HG03159 (cell line): ENCODE measurements around the gene FOXP1.
"Not testable (repeated sequence)": the region's sequence is repeated elsewhere in the genome, so short reads cannot be mapped to it uniquely, and the experiment has no call there.

Source experiments
- ATAC-seq: cut with Tn5 transposase; IDR thresholded peaks from one replicate; pipeline ENCODE4 v1.9.1; 2021; ENCODE audit warnings: mild to moderate bottlenecking, moderate library complexity; ENCODE audit not compliant: unreplicated experiment

Gene FOXP1

DNA sequence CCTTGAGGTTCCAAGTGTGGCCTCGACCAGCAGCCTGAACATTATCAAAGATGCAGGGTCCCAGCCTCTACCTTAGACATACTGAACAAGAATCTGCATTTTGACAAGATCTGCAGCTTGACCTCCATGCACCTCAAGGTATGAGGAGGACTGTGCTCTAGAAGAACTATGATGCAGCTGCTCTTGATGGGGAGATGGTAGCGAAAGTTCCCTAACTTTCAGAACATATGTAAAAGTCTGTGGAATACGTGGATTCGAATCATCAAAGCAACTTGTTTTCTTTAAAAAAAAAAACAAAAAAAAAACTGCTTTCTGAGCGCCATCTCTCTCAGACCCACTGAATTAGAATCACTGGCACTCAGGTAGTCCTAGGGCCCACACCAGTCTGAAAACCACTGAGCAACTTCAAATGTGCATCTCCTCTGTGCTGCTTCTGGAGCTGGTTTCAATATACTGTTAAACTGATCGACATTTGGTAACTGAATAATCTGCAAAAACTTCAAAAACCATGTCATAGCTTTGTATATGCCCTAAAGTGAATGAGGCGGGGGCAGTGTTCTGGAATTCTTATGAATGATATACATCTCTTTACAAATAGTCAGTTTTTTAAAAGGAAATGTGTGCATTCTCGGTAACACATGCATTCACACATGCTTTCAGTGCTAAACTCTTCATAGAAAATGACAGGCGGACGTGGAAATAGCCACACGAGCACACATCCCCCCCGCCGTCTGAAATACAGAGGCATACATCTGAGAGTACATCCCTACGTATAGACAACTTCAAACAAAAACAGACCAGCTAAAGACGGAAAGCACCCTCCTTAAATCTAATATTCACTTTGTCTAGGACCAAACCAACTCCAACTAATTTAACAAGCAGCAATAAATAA lies 128.8 kb downstream of the FOXP1 start:
- ATAC-seq = no peak

DNA sequence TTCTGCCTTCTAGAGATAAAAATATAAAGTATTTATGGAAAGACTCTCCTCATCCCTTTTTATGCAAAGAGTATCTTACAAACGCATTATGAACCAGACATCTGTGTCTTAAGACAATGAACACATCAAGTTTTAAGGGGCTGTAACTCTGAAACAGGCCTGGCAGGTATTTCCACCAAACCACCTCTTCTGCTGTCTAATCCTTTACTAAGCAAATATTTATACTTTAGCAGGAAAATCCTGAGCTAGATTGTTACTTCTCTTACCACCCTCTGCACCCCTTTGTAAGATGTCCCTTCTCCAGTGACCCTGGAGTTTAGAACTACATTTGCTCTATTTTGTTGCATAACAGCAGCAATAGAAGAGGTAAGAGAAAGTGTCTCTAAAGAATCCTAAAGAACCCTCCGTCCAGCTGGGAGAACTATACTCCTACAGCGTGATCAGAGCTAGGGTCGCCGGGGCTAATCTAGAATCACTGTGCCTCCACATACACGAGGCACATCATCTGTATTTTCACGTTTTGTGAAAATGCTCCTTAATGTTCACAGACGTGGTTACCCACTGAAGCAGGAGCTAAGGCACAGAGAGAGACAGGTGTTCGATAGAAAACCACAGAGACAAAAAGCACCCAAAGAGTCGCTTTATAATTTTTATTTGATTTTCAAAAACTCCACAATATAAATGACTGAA lies 129.6 kb downstream of the FOXP1 start:
- no peak for ATAC-seq

GRCh38 chr3:71453319-71453718 lies 130.2 kb downstream of the FOXP1 start:
- ATAC-seq = no peak

DNA sequence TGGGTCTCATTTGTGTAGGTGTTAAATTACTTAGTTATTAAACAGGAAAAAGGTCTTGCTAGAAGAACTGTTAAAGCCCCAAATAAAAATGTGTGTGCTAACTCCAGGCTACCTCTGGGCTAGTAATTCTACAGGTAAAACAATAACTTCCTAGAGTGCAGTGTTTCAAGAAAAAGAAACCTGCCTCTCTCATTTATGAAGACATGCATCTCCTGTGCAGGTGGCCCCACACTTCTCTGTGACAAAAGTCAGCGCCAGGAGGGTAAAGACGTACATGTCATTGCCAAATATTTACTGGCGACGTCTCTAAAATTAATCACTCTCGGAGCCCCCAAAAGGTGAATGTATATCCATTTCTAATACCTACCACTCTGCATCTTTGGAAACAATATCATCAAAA lies 131.7 kb downstream of the FOXP1 start:
- ATAC-seq = no peak

DNA sequence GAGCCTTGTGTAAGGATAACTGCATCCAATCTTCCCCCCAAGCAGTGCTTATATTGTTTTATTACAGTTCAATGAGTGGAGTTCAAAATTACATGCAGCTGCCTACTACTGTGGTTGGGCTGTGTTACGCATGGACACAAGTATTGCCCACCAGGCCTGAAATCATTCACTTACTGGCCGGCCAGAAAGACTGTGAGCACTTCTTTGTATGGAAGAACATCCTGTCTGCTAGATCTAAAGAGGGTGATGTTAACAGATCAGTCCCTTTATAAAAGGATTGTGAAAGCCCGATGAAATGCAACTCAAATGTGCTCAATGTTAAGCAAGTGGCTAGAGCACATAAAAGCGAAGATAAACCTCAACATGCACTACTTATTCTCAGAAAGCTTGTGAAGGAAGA lies 132.5 kb downstream of the FOXP1 start:
- ATAC-seq = no peak

- ATAC-seq = no peak
Observed at GRCh38 chr3:71450162-71450561, 133.4 kb downstream of the FOXP1 start.

- no peak for ATAC-seq
Observed at GRCh38 chr3:71447803-71448202, 135.7 kb downstream of the FOXP1 start.

- no peak for ATAC-seq
Observed at GRCh38 chr3:71447197-71447596, 136.3 kb downstream of the FOXP1 start.

- ATAC-seq = no peak
Observed at GRCh38 chr3:71446734-71447133, 136.8 kb downstream of the FOXP1 start.

GRCh38 chr3:71446260-71446659 lies 137.3 kb downstream of the FOXP1 start:
- ATAC-seq = no peak

DNA sequence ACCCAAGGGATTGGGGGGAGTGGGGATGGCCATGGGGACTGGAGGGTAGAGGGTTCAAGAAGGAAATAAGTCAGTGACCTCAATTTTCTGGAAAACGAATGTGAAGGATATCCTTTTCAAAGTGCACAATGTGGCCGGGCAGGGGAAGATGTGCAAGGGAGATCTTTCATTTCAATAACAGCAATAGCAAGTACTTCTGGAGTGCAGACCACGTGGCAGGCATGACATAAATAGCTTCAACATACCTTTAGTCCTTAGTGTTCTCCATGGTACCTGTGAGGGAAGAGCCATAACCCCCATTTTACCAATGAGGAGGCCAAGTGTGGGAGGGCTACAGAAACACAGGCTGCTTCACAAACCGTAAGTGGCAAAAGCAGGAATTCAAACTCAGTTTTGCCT lies 138.7 kb downstream of the FOXP1 start:
- no peak for ATAC-seq

GRCh38 chr3:71444028-71444860 lies 139.3 kb downstream of the FOXP1 start:
- ATAC-seq = peak; percentile 94

DNA sequence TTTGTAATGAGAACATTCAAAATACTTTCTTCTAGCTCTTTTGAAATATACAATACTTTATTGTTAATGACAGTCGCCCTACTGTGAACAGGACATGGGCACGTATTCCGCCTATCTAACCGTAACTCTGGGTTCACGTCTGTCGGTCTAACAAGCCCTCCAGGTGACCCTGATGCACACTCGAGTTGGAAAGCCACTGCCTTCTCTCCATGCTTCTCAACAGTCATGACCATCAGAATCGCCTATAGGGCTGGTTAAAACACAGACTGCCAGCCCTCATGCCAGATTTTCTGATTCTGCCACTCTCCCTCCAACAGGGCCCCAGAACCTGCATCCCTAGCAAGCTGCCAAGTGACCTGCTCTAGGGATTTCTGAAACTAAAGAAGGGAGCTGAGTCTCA lies 140.2 kb downstream of the FOXP1 start:
- ATAC-seq = no peak

GRCh38 chr3:71442652-71443042 lies 140.9 kb downstream of the FOXP1 start:
- ATAC-seq = no peak

GRCh38 chr3:71441925-71442651 lies 141.4 kb downstream of the FOXP1 start:
- ATAC-seq = no peak

DNA sequence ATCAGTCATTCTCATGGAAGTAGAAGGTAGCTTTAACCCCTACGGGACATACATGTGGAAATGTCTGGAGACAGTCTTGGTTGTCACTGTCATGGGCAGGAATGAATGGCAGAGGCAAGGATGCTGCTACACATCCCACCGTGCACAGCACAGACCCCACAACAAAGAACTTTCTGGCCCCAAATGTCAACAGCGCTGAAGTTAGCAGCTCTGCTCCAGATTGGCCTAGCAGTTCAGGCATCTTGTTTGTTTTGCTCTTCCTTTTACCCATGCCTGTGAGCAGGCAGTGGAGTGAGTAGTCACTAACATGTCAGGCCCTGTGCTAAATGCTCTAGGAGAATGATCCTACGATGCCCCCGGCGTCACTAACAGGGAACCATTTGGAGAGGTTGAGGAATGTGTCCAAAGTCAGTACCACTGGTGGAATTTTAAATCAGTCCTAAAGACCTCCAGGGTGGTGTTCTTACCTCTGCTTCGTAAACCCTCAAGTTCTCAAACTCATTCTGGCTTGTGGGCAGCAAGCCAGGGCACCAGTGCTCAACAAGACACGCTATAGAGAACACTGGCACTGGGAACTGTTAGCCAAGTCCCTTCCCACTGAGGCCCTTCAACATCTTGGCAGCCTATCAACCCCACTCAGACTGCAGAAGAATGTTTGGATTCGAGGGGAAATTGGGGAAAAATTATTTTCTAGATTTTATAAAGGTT lies 142.2 kb downstream of the FOXP1 start:
- ATAC-seq = no peak

DNA sequence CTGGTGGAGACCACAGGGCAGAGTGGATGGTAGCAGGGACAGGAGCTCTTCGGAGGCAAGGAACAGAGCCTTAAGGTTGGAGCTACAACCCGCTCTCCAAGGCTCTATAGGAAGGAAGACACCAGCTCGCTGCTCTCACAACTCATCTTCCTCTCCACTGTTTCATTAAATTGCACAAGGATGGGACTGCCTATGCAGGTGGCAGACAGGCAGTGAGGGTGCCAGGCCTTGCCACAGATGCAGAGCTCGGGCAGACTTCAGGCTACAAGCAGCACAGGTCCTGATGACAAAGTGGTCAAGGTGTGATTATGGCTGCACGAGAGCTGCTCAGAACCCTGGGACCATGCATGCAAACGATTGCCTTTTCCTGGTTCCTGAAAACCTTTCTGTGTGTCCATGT lies 144.6 kb downstream of the FOXP1 start:
- ATAC-seq = no peak

GRCh38 chr3:71438071-71438685 lies 145.3 kb downstream of the FOXP1 start:
- ATAC-seq = no peak

GRCh38 chr3:71436337-71436736 lies 147.2 kb downstream of the FOXP1 start:
- no peak for ATAC-seq

DNA sequence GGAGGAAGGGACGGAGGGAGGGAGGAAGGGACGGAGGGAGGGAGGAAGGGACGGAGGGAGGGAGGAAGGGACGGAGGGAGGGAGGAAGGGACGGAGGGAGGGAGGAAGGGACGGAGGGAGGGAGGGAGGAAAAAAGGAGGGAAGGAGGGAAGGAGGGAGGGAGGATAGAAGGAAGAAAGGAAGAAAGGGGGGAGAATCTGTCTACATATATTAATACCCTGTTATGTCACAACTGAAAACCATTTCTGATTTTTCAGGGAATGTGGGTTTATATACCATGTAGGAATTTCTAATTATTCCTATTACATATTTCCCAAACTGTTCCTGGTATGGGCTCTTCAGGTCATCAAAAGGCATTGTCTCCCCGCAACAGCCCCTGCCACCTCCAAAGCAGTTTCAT lies 147.7 kb downstream of the FOXP1 start:
- ATAC-seq = not testable (repeated sequence)
